Ascending aorta (tissue), 2 donors: Measurements from ENCODE around the gene COPS4. TPM values are rescaled to one million over a fixed set of nuclear protein-coding genes. Genes with fewer than 3 reads are reported as not detected.
"Not testable (repeated sequence)": the region's sequence is repeated elsewhere in the genome, so short reads cannot be mapped to it uniquely, and the experiment has no call there.

ENCODE experiments used
- DNase-seq, 2 donors: peaks; one replicate each; pipeline ENCODE4 v3.0.0-alpha.2; 2019; ENCODE audit warnings: low spot score in 2 of 2
- H3K27ac ChIP-seq, 2 donors: fragments of 200-600 bp; sonication (generic); one replicate each; pipeline ENCODE4 v1.5.1; 2016 to 2017; ENCODE audit warnings: mild to moderate bottlenecking in 1 of 2
- H3K27me3 ChIP-seq: fragments of 200-600 bp; sonication (generic); one replicate; pipeline ENCODE4 v1.5.1; 2017
- H3K36me3 ChIP-seq, 2 donors: fragments of 200-600 bp; sonication (generic); one replicate each; pipeline ENCODE4 v1.5.1; 2016
- H3K4me1 ChIP-seq, 2 donors: fragments of 200-600 bp; sonication (generic); one replicate each; pipeline ENCODE4 v1.5.1; 2016 to 2017; ENCODE audit warnings: mild to moderate bottlenecking in 1 of 2
- H3K4me3 ChIP-seq, 2 donors: fragments of 200-600 bp; sonication (generic); one replicate each; pipeline ENCODE4 v1.5.1; 2016 to 2017; ENCODE audit warnings: mild to moderate bottlenecking in 1 of 2
- H3K9me3 ChIP-seq, 2 donors: fragments of 200-600 bp; sonication (generic); one replicate each; pipeline ENCODE4 v1.5.1; 2016
- intact Hi-C: fragments of 100-400 bp; cut with DNase I; formaldehyde crosslinking; loops from one replicate; pipeline ENCODE4 v1.15.1; 2023
- total RNA-seq: library from RNA; depleted of rRNA; stranded (reverse); fragments of >200 nt; gene quantifications from one replicate; pipeline ENCODE4 v1.1.0, GENCODE V29; 2016
- TF ChIP-seq, protein P1 (sequence below), 3 experiments: fragments of 200-600 bp in 2 of 3; fragments of 450-650 bp in 1 of 3; sonication (generic) in 2 of 3; IDR thresholded peaks; one replicate each; pipeline ENCODE4 v1.5.1; 2016 to 2019; ENCODE audit warnings: antibody characterized with exemption in 3 of 3, mild to moderate bottlenecking in 1 of 3, moderate library complexity in 1 of 3

The COPS4 gene
- total RNA-seq, 1 donor from 2014 or later = 83.5 TPM

DNA sequence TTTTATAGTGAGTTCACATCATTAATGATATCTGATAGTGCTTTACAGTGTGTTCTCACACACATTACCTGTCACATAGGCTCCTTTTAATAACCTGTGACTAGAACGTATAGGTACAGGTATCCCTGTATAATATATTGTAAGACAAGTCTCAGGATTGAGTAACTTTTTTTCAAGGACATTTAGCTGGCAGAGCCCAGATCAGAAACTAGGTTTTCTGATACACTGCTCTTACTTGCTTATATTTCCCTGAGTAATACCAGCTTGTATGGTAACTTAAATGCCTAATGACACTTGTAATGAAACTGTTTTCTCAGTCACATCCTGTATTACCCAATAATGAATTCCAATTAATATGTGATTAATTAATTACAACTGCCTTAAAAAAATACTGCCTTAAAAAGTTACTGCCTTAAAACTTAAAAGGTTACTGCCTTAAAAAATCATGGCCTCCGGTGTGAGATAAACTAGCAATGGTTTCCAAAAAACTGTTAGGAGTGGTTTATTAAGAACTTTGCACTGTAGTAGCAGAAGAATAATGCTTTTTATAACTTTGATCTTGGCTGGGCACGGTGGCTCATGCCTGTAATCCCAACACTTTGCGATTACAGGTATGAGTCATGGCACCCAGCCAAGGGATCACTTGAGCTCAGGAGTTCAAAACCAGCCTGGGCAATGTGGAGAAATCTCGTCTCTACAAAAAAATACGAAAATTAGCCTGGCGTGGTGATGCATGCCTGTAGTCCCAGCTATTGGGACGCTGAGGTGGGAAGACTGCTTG lies 11.9 kb downstream of the COPS4 start:
- no peaks in the 10 kb centered on the region for H3K9me3 ChIP-seq
- H3K4me3 ChIP-seq = no peak overlapping the region
- intact Hi-C loops = no loop called here
- H3K36me3 ChIP-seq = peaks cover 13 to 24% of the 10 kb centered on the region in 2 donors
- no peaks in the 10 kb centered on the region for H3K4me1 ChIP-seq
- H3K27me3 ChIP-seq = no peaks in the 10 kb centered on the region
- no peak overlapping the region for H3K27ac ChIP-seq
- TF ChIP-seq, protein P1, sequence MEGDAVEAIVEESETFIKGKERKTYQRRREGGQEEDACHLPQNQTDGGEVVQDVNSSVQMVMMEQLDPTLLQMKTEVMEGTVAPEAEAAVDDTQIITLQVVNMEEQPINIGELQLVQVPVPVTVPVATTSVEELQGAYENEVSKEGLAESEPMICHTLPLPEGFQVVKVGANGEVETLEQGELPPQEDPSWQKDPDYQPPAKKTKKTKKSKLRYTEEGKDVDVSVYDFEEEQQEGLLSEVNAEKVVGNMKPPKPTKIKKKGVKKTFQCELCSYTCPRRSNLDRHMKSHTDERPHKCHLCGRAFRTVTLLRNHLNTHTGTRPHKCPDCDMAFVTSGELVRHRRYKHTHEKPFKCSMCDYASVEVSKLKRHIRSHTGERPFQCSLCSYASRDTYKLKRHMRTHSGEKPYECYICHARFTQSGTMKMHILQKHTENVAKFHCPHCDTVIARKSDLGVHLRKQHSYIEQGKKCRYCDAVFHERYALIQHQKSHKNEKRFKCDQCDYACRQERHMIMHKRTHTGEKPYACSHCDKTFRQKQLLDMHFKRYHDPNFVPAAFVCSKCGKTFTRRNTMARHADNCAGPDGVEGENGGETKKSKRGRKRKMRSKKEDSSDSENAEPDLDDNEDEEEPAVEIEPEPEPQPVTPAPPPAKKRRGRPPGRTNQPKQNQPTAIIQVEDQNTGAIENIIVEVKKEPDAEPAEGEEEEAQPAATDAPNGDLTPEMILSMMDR (IDR thresholded peaks at IDR 0.05) = no peak
- no peak for DNase-seq

DNA sequence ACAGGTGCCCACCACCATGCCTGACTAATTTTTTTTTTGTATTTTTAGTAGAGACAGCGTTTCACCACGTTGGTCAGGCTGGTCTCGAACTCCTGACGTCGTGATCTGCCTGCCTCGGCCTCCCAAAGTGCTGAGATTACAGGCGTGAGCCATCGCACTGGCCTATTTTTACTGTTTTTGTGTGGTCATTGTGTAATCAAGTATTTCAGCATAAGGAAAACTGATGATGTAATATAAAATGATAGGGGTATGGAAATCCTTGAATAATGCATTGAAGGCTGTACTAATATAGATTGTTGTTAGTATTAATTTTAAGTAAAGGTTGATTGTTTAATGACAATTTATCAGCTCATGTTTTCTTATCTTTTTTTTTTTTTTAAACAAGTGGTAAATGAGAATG lies 13.8 kb downstream of the COPS4 start:
- DNase-seq, H3K27ac ChIP-seq, H3K27me3 ChIP-seq, H3K4me1 ChIP-seq, H3K9me3 ChIP-seq, H3K4me3 ChIP-seq, intact Hi-C loops: not testable (repeated sequence)
- H3K36me3 ChIP-seq = peaks cover 21 to 40% of the 10 kb centered on the region in 2 donors

DNA sequence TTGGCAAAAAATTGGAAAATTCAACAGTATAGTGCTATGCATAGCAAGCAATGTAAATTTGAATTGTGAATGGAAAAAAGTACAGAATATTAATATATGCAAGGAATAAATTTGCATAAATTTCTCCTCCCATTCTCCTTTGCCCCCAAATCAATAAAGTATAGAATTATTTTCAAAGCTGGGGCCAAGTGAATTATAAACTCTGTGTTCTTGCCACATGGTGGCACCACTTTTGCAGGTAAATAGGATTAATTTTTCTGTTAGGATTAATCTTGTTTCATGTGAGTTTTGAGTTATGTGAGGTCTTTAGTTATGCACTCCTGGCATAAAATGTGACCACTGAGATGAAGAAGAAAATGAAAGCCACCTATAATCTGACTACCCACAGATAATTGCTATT lies 19.9 kb downstream of the COPS4 start:
- intact Hi-C loops = no loop called here
- no peaks in the 10 kb centered on the region for H3K27me3 ChIP-seq
- no peaks in the 10 kb centered on the region for H3K9me3 ChIP-seq
- no peaks in the 10 kb centered on the region for H3K4me1 ChIP-seq
- peaks cover 22 to 77% of the 10 kb centered on the region in 2 donors for H3K36me3 ChIP-seq
- TF ChIP-seq, protein P1 (IDR thresholded peaks at IDR 0.05) = peak in 1 of 3 experiments; percentile 8
- no peak overlapping the region for H3K4me3 ChIP-seq
- H3K27ac ChIP-seq = no peak overlapping the region
- DNase-seq = no peak

DNA sequence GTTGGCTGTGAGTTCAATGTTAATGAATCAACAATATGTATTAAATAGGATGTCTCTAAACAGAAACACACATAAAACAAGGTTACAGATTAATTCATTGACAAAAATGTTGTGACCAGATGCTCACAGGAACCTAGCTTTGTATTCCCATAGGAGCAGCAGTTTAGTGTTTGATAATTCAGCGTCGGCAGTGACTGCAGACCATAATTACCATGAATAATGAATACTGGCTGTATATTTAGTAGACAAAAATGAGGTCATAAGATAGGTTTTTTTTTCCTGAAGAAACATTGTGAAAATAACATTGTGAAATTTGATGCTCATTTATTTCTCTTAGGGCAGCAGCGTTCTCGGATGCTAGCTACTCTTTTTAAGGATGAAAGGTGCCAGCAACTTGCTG lies 27.8 kb downstream of the COPS4 start:
- intact Hi-C loops = no loop called here
- H3K4me3 ChIP-seq = no peak overlapping the region
- H3K36me3 ChIP-seq = peaks cover 23 to 85% of the 10 kb centered on the region in 2 donors
- H3K9me3 ChIP-seq = no peaks in the 10 kb centered on the region
- no peak for DNase-seq
- no peak overlapping the region for H3K27ac ChIP-seq
- no peaks in the 10 kb centered on the region for H3K4me1 ChIP-seq
- TF ChIP-seq, protein P1 (IDR thresholded peaks at IDR 0.05) = no peak
- H3K27me3 ChIP-seq = no peaks in the 10 kb centered on the region

DNA sequence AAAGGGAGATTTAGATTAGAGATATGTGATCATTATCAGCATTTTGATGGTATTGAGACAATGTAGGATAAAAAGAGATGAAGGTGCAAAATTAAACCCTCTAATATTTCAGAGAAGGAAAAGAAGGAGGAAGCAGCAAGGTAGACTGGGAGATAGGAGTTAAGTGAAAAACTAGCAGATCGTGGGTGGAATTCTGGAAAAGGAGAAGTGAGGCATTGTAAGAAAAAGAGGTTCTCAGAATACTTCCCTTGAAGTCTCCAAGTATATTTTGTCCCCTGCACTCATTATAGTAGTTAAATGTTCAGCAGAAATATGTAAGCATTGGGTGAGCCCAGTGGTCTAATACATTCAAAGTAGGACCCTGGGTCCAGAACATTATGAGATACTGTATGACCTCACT lies 30.3 kb downstream of the COPS4 start:
- no peaks in the 10 kb centered on the region for H3K4me1 ChIP-seq
- no peak overlapping the region for H3K4me3 ChIP-seq
- peaks cover 21 to 83% of the 10 kb centered on the region in 2 donors for H3K36me3 ChIP-seq
- intact Hi-C loops = no loop called here
- H3K27me3 ChIP-seq = no peaks in the 10 kb centered on the region
- no peaks in the 10 kb centered on the region for H3K9me3 ChIP-seq
- no peak for DNase-seq
- no peak overlapping the region for H3K27ac ChIP-seq
- TF ChIP-seq, protein P1 (IDR thresholded peaks at IDR 0.05) = no peak

DNA sequence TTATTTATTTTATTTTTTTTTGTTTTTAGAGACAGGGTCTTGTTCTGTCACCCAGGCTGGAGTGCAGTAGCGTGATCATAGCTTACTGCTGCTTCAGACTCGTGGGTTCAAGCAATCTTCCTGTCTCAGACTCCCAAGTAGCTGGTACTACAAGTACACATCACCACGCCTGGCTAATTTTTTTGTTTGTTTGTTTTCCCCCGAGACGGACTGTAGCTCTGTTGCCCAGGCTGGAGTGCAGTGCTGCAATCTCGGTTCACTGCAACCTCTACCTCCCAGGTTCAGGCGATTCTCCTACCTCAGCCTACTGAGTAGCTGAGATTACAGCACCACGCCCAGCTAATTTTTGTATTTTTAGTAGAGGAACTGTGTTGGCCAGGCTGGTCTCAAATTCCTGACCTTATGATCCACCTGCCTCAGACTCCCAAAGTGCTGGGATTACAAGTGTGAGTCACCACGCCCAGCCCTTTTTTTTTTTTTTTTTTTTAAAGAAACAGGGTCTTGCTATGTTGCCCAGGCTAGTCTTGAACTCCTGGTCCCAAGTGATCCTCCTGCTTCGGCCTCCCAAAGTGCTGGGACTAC lies 32.2 kb downstream of the COPS4 start:
- no peak overlapping the region for H3K27ac ChIP-seq
- no peaks in the 10 kb centered on the region for H3K9me3 ChIP-seq
- H3K36me3 ChIP-seq = peaks cover 30 to 78% of the 10 kb centered on the region in 2 donors
- no peak overlapping the region for H3K4me3 ChIP-seq
- H3K27me3 ChIP-seq = no peaks in the 10 kb centered on the region
- TF ChIP-seq, protein P1 (IDR thresholded peaks at IDR 0.05) = no peak
- intact Hi-C loops = no loop called here
- no peaks in the 10 kb centered on the region for H3K4me1 ChIP-seq
- DNase-seq = no peak
